ENCODE results near the gene NUP42. TPM values are rescaled to one million over a fixed set of nuclear protein-coding genes. Genes with fewer than 3 reads are reported as not detected.

The NUP42 gene
- total RNA-seq, 1 donor from 2014 or later, result 45.8 TPM

GRCh38 chr7:23158546-23158945 is 23.3 kb upstream of the NUP42 start:
- no peak overlapping the region for H3K27ac Mint-ChIP-seq

GRCh38 chr7:23161482-23161881 is 20.4 kb upstream of the NUP42 start:
- Mint-ChIP-seq H3K4me3 (no peak overlapping the region), H3K36me3 (peaks cover 23% of the 10 kb centered on the region), H3K27ac (no peak overlapping the region), H3K9me3 (no peaks in the 10 kb centered on the region), H3K4me1 (no peaks in the 10 kb centered on the region), H3K27me3 (ENCODE audit: low read depth) (no peaks in the 10 kb centered on the region)
- TF ChIP-seq CTCF (IDR thresholded peaks at IDR 0.05; ENCODE audit: unreplicated experiment), result no peak
- DNase-seq (ENCODE audit: low spot score in 2 of 2, unreplicated experiment in 2 of 2), result no peak

More at GRCh38 chr7:23158546-23158945, 23.3 kb upstream of the NUP42 start:
- no peak for DNase-seq (ENCODE audit: low spot score in 2 of 2, unreplicated experiment in 2 of 2)
- peaks cover 35% of the 10 kb centered on the region for H3K36me3 Mint-ChIP-seq
- H3K4me3 Mint-ChIP-seq, result no peak overlapping the region
- no peaks in the 10 kb centered on the region for H3K4me1 Mint-ChIP-seq
- TF ChIP-seq CTCF (IDR thresholded peaks at IDR 0.05; ENCODE audit: unreplicated experiment), result no peak
- no peaks in the 10 kb centered on the region for H3K9me3 Mint-ChIP-seq
- H3K27me3 Mint-ChIP-seq (ENCODE audit: low read depth), result no peaks in the 10 kb centered on the region

GRCh38 chr7:23164846-23165245 is 17.0 kb upstream of the NUP42 start:
- no peaks in the 10 kb centered on the region for H3K9me3 Mint-ChIP-seq
- H3K36me3 Mint-ChIP-seq, result peaks cover 3% of the 10 kb centered on the region
- no peak for DNase-seq (ENCODE audit: low spot score in 2 of 2, unreplicated experiment in 2 of 2)
- no peak overlapping the region for H3K4me3 Mint-ChIP-seq
- H3K27me3 Mint-ChIP-seq (ENCODE audit: low read depth), result no peaks in the 10 kb centered on the region
- no peak for TF ChIP-seq CTCF (IDR thresholded peaks at IDR 0.05; ENCODE audit: unreplicated experiment)
- H3K4me1 Mint-ChIP-seq, result no peaks in the 10 kb centered on the region
- no peak overlapping the region for H3K27ac Mint-ChIP-seq

- no peak for TF ChIP-seq CTCF (IDR thresholded peaks at IDR 0.05; ENCODE audit: unreplicated experiment)
- no peak overlapping the region for H3K4me3 Mint-ChIP-seq
Measured at GRCh38 chr7:23165316-23165715, 16.5 kb upstream of the NUP42 start.

DNA sequence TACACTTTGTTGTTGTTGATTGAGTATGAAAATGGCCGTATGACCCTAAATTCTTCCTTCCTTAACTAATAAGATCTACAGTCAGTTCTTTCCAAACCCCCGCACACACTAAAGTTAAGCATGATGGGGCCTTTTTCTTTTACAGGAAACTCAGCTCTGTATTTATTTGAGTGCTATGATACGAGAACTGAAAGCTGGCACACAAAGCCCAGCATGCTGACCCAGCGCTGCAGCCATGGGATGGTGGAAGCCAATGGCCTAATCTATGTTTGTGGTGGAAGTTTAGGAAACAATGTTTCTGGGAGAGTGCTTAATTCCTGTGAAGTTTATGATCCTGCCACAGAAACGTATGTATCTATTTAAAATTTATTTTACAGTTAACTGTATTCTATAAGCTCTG is 14.2 kb upstream of the NUP42 start:
- no peak for TF ChIP-seq CTCF (IDR thresholded peaks at IDR 0.05; ENCODE audit: unreplicated experiment)
- H3K27ac Mint-ChIP-seq, result no peak overlapping the region
- no peak overlapping the region for H3K4me3 Mint-ChIP-seq
- H3K27me3 Mint-ChIP-seq (ENCODE audit: low read depth), result no peaks in the 10 kb centered on the region
- H3K36me3 Mint-ChIP-seq, result peaks cover 12% of the 10 kb centered on the region
- H3K4me1 Mint-ChIP-seq, result no peaks in the 10 kb centered on the region
- no peaks in the 10 kb centered on the region for H3K9me3 Mint-ChIP-seq
- DNase-seq (ENCODE audit: low spot score in 2 of 2, unreplicated experiment in 2 of 2), result no peak

More at GRCh38 chr7:23165316-23165715, 16.5 kb upstream of the NUP42 start:
- Mint-ChIP-seq H3K9me3 (no peaks in the 10 kb centered on the region), H3K27me3 (ENCODE audit: low read depth) (no peaks in the 10 kb centered on the region), H3K36me3 (peaks cover 4% of the 10 kb centered on the region), H3K27ac (no peak overlapping the region), H3K4me1 (no peaks in the 10 kb centered on the region)
- DNase-seq (ENCODE audit: low spot score in 2 of 2, unreplicated experiment in 2 of 2), result no peak

All from mesothelial cell of epicardium (in vitro differentiated cells).